Cardiac fibroblast (primary cell): ENCODE measurements around the gene ANXA4.
"Not testable (repeated sequence)": the region's sequence is repeated elsewhere in the genome, so short reads cannot be mapped to it uniquely, and the experiment has no call there.

Experiments
- DNase-seq, 2 donors: peaks; one replicate each; pipeline versions ENCODE4 v3.0.0 to v3.0.0-alpha.2; 2010; ENCODE audit warnings: low read depth in 2 of 2
- H3K4me3 ChIP-seq, 2 donors: replicated peaks in 1 of 2; 1 replicate in 1 of 2; 2 replicates in 1 of 2; pipeline ENCODE4 v1.5.1; 2011; ENCODE audit warnings: low read depth in 2 of 2, low read length in 2 of 2, mild to moderate bottlenecking in 2 of 2, moderate library complexity in 1 of 2
- CTCF ChIP-seq: IDR thresholded peaks from one replicate; pipeline ENCODE4 v1.5.1; 2011; ENCODE audit warnings: low read depth, mild to moderate bottlenecking, low read length, inconsistent platforms

The ANXA4 gene

GRCh38 chr2:69830045-69830905 lies 88.3 kb downstream of the ANXA4 start:
- no peak for TF ChIP-seq CTCF
- H3K4me3 ChIP-seq = peak overlapping the region; percentile 88 to 95
- peak; percentile 32 to 34 for DNase-seq

- peak overlapping the region; percentile 3 to 95 for H3K4me3 ChIP-seq
- DNase-seq = not testable (repeated sequence)
These were observed 88.9 kb downstream of the ANXA4 start for GRCh38 chr2:69830906-69831241.

GRCh38 chr2:69831354-69831905 lies 89.5 kb downstream of the ANXA4 start:
- no peak for DNase-seq
- no peak overlapping the region for H3K4me3 ChIP-seq
- no peak for TF ChIP-seq CTCF

GRCh38 chr2:69833752-69834151 lies 91.8 kb downstream of the ANXA4 start:
- no peak overlapping the region for H3K4me3 ChIP-seq
- no peak for DNase-seq
- no peak for TF ChIP-seq CTCF

DNA sequence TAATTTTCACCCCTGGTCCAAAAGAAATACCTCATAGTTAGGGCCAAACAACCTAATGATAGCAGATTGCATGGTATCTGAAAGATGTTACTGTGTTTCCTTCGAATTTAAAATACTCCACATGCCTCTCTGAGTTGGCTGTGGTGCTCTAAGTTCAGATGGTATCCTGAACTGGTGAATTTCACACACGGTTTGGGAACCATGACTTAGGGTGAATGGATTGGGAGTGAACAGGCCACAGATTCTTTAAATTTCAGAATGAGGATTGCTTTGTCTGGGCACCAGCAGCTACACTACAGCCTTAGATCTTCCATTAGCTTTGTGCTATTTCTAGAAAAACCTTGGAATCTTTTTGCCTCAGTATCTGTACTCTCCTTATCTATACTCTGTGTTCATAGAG lies 93.7 kb downstream of the ANXA4 start:
- DNase-seq = no peak
- H3K4me3 ChIP-seq = no peak overlapping the region
- TF ChIP-seq CTCF = no peak

GRCh38 chr2:69836316-69836715 lies 94.4 kb downstream of the ANXA4 start:
- H3K4me3 ChIP-seq = no peak overlapping the region
- no peak for TF ChIP-seq CTCF
- DNase-seq = no peak

- TF ChIP-seq CTCF = no peak
- no peak overlapping the region for H3K4me3 ChIP-seq
- DNase-seq = no peak
These were observed 95.6 kb downstream of the ANXA4 start for GRCh38 chr2:69837533-69837932.
